ENCODE data around the gene KCNH8.

KCNH8 gene

GRCh38 chr3:19476281-19476680, 328.0 kb downstream of the KCNH8 start:
- no peaks in the 10 kb centered on the region for H3K9me3 Mint-ChIP-seq
- H3K4me3 Mint-ChIP-seq: no peak overlapping the region
- H3K36me3 Mint-ChIP-seq (ENCODE audit: low read depth): no peaks in the 10 kb centered on the region
- no peaks in the 10 kb centered on the region for H3K27me3 Mint-ChIP-seq (ENCODE audit: low read depth)
- H3K27ac Mint-ChIP-seq: no peak overlapping the region
- H3K4me1 Mint-ChIP-seq (ENCODE audit: low read depth): no peaks in the 10 kb centered on the region

DNA sequence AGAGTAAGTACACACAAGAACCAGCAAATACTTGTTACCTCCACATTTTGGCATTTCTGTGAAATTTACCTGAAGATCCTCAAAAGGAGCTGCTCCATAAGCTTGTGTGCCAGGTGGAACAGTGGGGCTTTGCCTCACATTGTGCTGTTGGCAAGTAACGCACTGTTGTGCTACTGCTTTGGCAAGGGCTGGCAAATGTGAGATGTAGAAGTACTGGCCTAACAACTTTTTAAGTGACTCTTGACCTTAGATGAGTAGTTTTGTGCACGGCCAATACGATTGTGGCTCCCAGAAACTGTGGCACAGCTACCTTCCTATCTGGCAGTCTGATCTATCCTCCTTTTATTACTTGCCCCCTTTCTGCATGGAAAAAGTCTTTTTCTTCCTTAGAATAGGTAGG, 337.0 kb downstream of the KCNH8 start:
- H3K36me3 Mint-ChIP-seq (ENCODE audit: low read depth): no peaks in the 10 kb centered on the region
- H3K4me1 Mint-ChIP-seq (ENCODE audit: low read depth): no peaks in the 10 kb centered on the region
- H3K9me3 Mint-ChIP-seq: no peaks in the 10 kb centered on the region
- no peaks in the 10 kb centered on the region for H3K27me3 Mint-ChIP-seq (ENCODE audit: low read depth)
- no peak overlapping the region for H3K27ac Mint-ChIP-seq
- no peak overlapping the region for H3K4me3 Mint-ChIP-seq

GRCh38 chr3:19487386-19487785, 339.1 kb downstream of the KCNH8 start:
- no peak overlapping the region for H3K4me3 Mint-ChIP-seq
- H3K9me3 Mint-ChIP-seq: no peaks in the 10 kb centered on the region
- no peak overlapping the region for H3K27ac Mint-ChIP-seq
- H3K36me3 Mint-ChIP-seq (ENCODE audit: low read depth): no peaks in the 10 kb centered on the region
- H3K4me1 Mint-ChIP-seq (ENCODE audit: low read depth): no peaks in the 10 kb centered on the region
- no peaks in the 10 kb centered on the region for H3K27me3 Mint-ChIP-seq (ENCODE audit: low read depth)

GRCh38 chr3:19488939-19489338, 340.6 kb downstream of the KCNH8 start:
- Mint-ChIP-seq H3K27me3 (ENCODE audit: low read depth) (no peaks in the 10 kb centered on the region), H3K36me3 (ENCODE audit: low read depth) (no peaks in the 10 kb centered on the region), H3K27ac (no peak overlapping the region), H3K9me3 (no peaks in the 10 kb centered on the region), H3K4me3 (no peak overlapping the region), H3K4me1 (ENCODE audit: low read depth) (no peaks in the 10 kb centered on the region)

DNA sequence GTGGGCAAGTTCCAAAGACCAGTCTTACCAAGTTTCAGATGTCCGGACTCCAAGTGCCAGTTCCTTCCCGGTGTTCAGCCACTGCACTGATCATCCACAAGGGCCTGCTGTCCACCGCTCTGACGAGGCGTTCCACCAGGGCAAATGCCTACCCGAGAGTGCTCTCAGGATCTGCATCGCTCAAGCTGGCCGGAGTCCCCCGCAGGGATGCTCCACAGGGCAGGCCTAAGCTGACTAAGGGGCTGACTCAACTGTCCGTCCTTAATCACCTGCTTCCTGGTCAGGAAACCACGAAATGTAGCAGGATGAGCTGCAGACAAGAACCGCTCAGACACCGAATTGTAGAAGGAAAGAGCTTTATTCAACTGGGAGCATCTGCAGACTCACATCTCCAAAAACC, 341.6 kb downstream of the KCNH8 start:
- Mint-ChIP-seq H3K27ac (no peak overlapping the region), H3K9me3 (no peaks in the 10 kb centered on the region), H3K27me3 (ENCODE audit: low read depth) (no peaks in the 10 kb centered on the region), H3K4me3 (no peak overlapping the region), H3K36me3 (ENCODE audit: low read depth) (no peaks in the 10 kb centered on the region), H3K4me1 (ENCODE audit: low read depth) (no peaks in the 10 kb centered on the region)

DNA sequence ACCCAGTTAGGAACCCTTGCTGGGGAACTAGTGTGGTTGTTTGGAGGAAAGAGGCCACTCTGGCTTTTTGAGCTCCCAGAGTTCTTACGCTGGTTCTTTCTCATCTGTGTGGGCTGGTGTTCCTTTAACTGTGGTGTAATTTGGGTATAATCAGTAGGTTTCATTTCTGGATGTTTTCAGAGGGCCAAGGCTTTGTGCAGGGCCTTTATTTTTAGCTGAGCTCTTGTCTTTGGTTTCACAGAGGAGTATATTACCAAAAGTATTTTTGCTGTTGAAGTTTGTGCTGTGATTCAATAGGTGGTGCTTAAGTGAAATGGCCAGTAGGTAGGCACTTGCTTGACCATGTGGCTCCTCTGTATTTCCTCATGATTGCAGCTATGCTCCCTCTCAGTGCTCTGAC, 357.9 kb downstream of the KCNH8 start:
- Mint-ChIP-seq H3K4me1 (ENCODE audit: low read depth) (no peaks in the 10 kb centered on the region), H3K27me3 (ENCODE audit: low read depth) (no peaks in the 10 kb centered on the region), H3K27ac (no peak overlapping the region), H3K9me3 (no peaks in the 10 kb centered on the region), H3K36me3 (ENCODE audit: low read depth) (no peaks in the 10 kb centered on the region), H3K4me3 (no peak overlapping the region)

DNA sequence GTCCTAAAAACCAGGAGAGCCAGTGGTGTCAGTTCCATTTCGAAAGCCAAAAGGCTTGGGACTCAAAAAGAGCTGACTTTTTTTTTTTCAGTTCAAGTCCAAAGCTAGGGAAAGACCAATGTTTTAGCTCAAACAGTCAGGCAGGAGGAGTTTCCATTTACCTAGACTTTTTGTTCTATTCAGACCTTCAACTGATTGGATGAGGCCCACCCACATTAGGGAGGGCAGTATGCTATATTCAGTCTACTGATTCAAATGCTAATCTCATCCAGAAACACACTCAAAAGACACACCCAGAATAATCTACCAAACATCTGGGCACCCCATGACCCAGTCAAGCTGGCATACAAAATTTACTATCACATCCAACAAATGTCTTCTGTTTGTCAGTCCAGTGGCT, 374.0 kb downstream of the KCNH8 start:
- Mint-ChIP-seq H3K27ac (no peak overlapping the region), H3K4me1 (ENCODE audit: low read depth) (no peaks in the 10 kb centered on the region), H3K4me3 (no peak overlapping the region), H3K27me3 (ENCODE audit: low read depth) (no peaks in the 10 kb centered on the region), H3K9me3 (no peaks in the 10 kb centered on the region), H3K36me3 (ENCODE audit: low read depth) (no peaks in the 10 kb centered on the region)

DNA sequence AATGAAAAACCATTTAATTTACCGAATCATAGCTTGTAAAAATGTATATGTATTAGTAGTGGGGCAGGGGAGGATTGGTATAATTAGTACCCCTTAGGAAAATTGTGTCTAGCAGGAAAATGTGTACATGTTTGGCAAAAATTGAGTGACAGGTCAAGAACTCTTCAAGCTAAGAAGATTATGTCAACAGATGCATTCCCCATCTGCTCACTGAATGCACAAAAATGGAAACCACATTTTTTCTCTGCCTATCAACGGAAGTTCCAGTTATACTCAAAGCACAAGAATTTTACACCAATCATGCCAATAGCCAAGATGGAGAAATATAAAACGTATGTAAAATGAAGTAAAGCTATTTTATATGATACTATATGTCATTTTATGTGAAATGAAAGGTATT, 377.8 kb downstream of the KCNH8 start:
- Mint-ChIP-seq H3K36me3 (ENCODE audit: low read depth) (no peaks in the 10 kb centered on the region), H3K4me1 (ENCODE audit: low read depth) (no peaks in the 10 kb centered on the region), H3K27me3 (ENCODE audit: low read depth) (no peaks in the 10 kb centered on the region), H3K9me3 (no peaks in the 10 kb centered on the region), H3K4me3 (no peak overlapping the region), H3K27ac (no peak overlapping the region)

DNA sequence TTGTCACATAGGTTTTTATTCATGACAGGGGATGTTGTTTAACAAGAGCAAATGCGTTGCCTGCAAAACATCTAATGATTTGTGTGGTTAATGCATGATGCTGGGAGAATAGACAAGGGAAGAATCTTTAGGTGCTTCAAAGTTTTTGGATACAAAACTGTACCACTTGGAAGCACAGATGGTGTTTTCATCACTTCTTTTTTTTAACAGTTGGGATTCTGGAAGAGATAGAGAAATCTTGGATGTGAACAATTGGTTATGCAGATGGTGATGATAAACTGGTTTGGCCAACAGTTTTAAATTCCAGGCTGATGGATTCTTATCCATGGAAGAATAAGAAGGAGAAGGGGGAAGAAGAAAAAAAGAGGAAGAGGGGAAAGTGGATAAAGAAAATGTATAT, 379.4 kb downstream of the KCNH8 start:
- no peaks in the 10 kb centered on the region for H3K9me3 Mint-ChIP-seq
- H3K27ac Mint-ChIP-seq: no peak overlapping the region
- no peaks in the 10 kb centered on the region for H3K27me3 Mint-ChIP-seq (ENCODE audit: low read depth)
- no peaks in the 10 kb centered on the region for H3K4me1 Mint-ChIP-seq (ENCODE audit: low read depth)
- no peak overlapping the region for H3K4me3 Mint-ChIP-seq
- H3K36me3 Mint-ChIP-seq (ENCODE audit: low read depth): no peaks in the 10 kb centered on the region

DNA sequence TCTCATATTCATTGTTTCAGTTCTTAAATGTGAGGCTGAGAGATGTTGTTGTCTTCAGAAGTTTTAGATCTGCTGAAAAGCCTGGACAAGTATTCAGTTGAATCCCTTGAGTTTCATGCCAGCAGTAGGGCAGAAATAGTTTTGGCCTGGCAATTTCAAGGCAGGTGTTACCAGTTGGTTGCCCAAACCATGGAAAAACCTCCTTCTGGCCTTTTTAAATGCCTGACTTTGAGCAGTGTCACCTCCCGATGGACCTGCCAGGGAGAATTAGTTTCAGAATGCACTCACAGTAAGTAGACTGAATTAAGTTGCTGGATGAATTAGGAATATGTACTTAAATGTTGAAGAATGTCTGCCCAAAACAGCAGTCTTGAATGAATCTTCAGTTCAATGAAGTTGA, 383.1 kb downstream of the KCNH8 start:
- Mint-ChIP-seq H3K36me3 (ENCODE audit: low read depth) (no peaks in the 10 kb centered on the region), H3K27ac (no peak overlapping the region), H3K4me3 (no peak overlapping the region), H3K27me3 (ENCODE audit: low read depth) (no peaks in the 10 kb centered on the region), H3K9me3 (no peaks in the 10 kb centered on the region), H3K4me1 (ENCODE audit: low read depth) (no peaks in the 10 kb centered on the region)

DNA sequence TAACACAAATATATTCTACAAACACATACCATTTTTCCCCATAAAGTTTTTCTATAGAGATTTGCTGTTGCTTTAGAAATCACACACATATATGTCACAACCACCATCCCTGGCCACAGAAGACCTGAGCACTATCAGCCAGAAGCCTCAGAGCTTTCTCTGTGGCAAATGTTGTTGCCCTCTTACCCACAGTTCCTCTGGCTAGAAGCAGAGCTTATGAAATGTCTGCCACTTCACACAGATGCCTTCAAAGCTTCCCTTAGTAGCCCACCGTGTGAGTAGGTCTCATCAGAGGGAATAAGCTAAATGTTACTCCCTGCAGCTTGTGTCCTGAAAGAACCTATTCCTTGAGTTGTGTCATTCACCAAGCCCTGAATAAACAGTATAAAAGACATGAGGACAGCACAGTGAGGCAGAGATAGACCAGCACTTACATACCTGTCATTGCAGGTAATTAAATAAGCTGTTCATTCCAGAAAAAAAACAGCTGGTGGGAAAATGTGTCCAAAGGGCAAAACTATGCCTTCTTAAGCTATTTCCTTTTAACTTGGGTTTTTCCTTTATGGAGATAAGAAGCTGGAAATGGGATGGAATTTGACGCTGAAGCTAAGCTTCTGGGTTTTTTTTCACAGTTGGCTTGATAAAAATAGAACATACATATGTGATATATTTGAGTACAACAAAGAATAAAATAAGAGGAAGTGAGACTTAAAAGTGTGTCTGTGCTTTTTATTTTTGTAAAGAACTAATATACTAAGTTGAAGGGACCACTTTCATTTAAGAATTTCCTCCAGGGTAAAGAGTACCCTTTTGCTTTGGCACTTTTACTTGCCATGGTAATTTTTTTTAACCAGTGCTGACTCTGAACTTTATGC, 391.4 kb downstream of the KCNH8 start:
- Mint-ChIP-seq H3K27me3 (ENCODE audit: low read depth) (no peaks in the 10 kb centered on the region), H3K9me3 (no peaks in the 10 kb centered on the region), H3K4me3 (no peak overlapping the region), H3K4me1 (ENCODE audit: low read depth) (no peaks in the 10 kb centered on the region), H3K36me3 (ENCODE audit: low read depth) (no peaks in the 10 kb centered on the region), H3K27ac (no peak overlapping the region)

- H3K27ac Mint-ChIP-seq: no peak overlapping the region
- no peaks in the 10 kb centered on the region for H3K4me1 Mint-ChIP-seq (ENCODE audit: low read depth)
- H3K27me3 Mint-ChIP-seq (ENCODE audit: low read depth): no peaks in the 10 kb centered on the region
- no peaks in the 10 kb centered on the region for H3K9me3 Mint-ChIP-seq
- no peaks in the 10 kb centered on the region for H3K36me3 Mint-ChIP-seq (ENCODE audit: low read depth)
- H3K4me3 Mint-ChIP-seq: no peak overlapping the region
Measured at GRCh38 chr3:19540464-19540863, 392.2 kb downstream of the KCNH8 start.

DNA sequence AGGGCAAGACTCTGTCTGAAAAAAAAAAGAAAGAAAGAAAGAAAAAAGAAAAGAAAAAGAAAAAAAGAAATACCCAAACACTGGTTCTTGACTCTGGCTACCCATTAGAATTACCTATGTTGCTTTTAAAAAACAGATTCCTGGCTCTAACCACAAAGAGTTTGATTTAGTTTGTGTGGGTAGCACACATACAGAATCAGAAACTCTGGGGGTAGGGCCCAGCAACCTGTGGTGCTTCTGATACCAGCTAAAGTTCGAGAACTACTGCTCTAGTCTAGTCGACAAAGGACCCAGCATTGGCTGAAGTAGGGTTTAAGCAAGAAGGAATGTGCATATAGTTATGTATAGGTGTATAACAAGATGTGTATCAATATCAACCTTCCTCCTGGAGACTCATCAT, 393.0 kb downstream of the KCNH8 start:
- Mint-ChIP-seq H3K4me3 (no peak overlapping the region), H3K4me1 (ENCODE audit: low read depth) (no peaks in the 10 kb centered on the region), H3K27me3 (ENCODE audit: low read depth) (no peaks in the 10 kb centered on the region), H3K36me3 (ENCODE audit: low read depth) (no peaks in the 10 kb centered on the region), H3K9me3 (no peaks in the 10 kb centered on the region), H3K27ac (no peak overlapping the region)

GRCh38 chr3:19543212-19543841, 395.0 kb downstream of the KCNH8 start:
- no peak overlapping the region for H3K4me3 Mint-ChIP-seq
- no peaks in the 10 kb centered on the region for H3K4me1 Mint-ChIP-seq (ENCODE audit: low read depth)

GRCh38 chr3:19547665-19548464, 399.6 kb downstream of the KCNH8 start:
- no peaks in the 10 kb centered on the region for H3K36me3 Mint-ChIP-seq (ENCODE audit: low read depth)
- no peaks in the 10 kb centered on the region for H3K9me3 Mint-ChIP-seq
- no peaks in the 10 kb centered on the region for H3K27me3 Mint-ChIP-seq (ENCODE audit: low read depth)
- no peak overlapping the region for H3K4me3 Mint-ChIP-seq
- H3K27ac Mint-ChIP-seq: no peak overlapping the region
- H3K4me1 Mint-ChIP-seq (ENCODE audit: low read depth): no peaks in the 10 kb centered on the region

More at GRCh38 chr3:19543212-19543841, 395.0 kb downstream of the KCNH8 start:
- Mint-ChIP-seq H3K9me3 (no peaks in the 10 kb centered on the region), H3K27ac (no peak overlapping the region), H3K27me3 (ENCODE audit: low read depth) (no peaks in the 10 kb centered on the region), H3K36me3 (ENCODE audit: low read depth) (no peaks in the 10 kb centered on the region)

All from T-helper 1 cell treated with Interleukin-12 subunit alpha and Interleukin-12 subunit beta and Interleukin-4 antibody, amounts not matched to agents 30 μg/mL and 1 μg/mL, for 36 hours (primary cell).